Hepatic stellate cell (primary cell): ENCODE results near the gene PPP1R26.

Source experiments
- DNase-seq: peaks from one replicate; pipeline ENCODE4 v3.0.0; 2011; ENCODE audit warnings: low spot score

Gene PPP1R26

DNA sequence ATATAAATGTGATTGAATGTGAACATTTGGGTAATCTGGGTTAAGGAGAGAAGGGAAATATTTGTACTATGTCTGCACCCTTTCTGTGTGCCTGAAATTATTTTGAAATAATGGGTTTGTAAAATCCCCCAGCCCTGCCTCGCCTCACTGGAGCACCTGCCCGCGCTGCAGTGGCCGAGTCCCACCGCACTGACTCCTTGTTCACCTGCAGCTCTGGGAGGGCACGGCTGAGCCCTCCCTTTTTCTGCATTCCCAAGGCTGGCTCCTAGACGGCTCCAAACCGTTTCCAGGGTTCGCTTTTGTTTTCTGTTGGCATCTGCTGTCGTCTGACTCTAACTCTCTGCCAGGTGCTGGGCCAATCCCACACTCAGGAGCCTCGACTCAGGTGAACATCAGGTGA lies 17.6 kb upstream of the PPP1R26 start:
- DNase-seq, result no peak

DNA sequence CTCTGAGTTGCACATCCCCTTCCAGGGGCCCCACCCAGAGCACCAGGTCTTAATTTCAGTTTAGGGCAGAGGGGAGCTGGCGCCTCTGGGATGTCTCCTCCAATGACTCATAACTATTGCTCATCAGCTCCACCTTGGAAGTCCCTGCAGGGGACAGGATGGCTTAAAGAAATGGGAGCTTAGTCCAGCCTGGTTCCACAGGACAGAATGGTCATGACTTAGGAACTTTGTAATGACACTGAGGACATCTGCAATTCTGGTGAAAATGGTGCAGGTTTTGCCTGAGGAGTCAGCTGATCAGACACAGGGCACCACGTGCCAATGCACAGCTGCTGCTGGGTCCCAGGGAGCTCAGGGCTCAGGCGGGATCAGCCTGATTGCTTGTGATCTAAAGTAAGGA lies 16.4 kb upstream of the PPP1R26 start:
- peak; percentile 81 for DNase-seq

GRCh38 chr9:135464181-135464580 lies 15.4 kb upstream of the PPP1R26 start:
- no peak for DNase-seq

DNA sequence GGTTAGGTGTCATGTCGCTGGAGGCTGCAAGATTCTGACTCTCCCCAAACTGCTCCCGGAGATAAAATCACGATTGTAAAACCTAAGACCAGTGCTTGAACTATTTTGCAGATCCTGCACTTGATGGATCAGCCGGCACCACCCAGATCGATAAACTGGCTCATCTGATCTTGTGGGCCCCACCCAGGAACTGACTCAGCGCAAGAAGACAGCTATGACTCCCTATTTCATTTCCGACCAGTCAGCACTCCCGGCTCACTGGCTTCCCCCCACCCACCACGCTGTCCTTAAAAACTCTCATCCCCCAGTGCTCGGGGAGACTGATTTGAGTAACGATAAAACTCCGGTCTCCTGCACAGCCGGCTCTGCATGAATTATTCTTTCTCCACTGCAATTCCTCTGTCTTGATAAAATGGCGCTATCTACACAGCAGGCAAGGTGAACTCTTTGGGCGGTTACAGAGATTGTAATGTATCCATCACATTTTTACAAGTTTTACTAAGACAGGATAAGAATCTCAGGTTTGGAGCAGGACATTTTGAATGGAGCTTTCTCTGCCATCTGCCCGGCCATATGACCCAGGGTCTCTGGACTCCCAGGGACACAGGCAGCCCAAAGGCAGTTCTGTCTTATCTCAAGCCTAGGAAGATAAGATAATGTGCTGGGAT lies 10.6 kb upstream of the PPP1R26 start:
- no peak for DNase-seq

- DNase-seq, result no peak
Measured at GRCh38 chr9:135471791-135472640, 7.6 kb upstream of the PPP1R26 start.

DNA sequence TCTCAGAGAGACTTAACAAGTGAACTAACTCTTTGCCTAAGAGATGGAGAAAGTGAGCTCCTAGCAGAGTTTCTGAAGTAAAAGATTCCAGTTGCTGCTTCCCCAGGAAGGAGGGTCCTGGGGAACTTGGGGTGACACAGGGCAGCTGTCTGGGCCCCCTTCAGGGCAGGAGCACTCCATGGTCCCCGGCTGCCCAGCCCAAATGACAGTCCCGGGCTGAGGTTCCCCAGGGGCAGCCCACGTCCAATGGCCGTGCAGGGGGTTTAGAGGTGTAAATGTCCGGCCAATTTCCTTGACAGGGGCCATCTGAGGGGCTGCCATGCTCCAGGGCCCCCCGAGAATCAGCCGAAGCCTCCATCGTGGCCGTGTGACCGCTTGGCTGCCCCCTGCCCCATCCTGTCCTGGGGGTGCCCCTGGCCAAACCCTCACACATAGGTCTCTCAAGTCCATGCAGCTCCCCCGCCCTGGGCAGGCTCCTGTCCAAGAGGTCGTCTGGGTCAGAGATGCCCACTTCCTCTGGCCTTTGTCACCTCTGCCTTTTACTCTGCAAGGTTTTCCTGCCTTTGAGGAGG lies 5.5 kb upstream of the PPP1R26 start:
- no peak for DNase-seq

- DNase-seq, result no peak
Measured at GRCh38 chr9:135474915-135475314, 4.7 kb upstream of the PPP1R26 start.

GRCh38 chr9:135476561-135477355 lies 2.8 kb upstream of the PPP1R26 start:
- no peak for DNase-seq

GRCh38 chr9:135478191-135478590 lies 1.4 kb upstream of the PPP1R26 start:
- no peak for DNase-seq

- peak; percentile 50 for DNase-seq
Measured at GRCh38 chr9:135478829-135479468, 633 bp upstream of the PPP1R26 start.

GRCh38 chr9:135480071-135480939 lies 723 bp downstream of the PPP1R26 start:
- DNase-seq, result peak; percentile 71

DNA sequence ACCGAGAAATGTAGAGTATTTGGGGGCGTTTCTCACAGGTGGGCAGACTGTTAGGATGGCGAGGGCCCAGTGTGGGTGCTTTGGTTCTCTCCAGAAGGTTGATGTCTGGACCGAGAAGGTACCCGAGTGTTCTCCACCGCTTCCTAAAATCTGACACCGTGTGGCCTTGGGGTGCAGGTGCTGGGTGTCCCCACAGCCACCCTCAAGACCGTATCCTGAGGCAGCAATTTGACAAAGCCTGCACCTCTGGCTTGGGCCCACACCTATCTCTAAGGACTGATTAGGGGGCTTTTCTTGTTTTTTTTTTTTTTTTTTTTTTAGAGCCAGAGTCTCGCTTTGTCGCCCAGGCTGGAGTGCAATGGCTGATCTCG lies 1.3 kb downstream of the PPP1R26 start:
- no peak for DNase-seq

DNA sequence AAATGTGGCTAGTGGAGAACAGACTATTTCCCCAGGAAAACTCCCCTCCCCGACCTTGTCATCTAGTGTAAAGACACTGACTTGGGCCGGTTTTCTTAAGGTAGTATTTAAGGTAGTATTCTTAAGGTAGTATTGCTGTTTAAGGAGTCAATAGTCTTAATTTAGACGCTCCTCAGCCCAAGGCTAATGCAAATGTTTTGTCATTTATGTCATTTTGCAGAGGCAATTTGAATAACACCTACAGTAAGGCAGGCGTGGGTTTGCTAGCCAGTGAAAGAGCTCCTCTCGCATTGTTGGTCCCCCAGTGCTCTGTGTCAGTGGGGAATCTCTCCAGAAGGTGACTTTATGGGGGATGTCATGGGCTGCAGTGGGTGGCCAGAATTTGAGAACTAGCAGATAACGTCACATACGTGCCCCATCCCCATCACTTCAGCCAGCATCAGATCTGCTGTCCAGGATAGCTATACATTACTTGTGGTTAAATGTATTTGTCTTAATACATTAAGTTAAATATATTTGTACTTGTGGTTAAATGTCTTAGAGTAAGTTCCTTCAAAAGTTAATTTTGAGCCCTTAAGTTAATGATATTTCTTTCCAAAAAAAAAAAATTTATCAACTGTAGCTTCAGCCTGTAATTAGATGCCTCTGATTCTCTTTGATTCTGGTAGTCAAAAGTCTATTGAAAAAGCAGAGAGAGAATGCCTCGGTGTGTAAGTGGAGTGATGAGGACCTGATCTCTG lies 2.6 kb downstream of the PPP1R26 start:
- no peak for DNase-seq

GRCh38 chr9:135484460-135485277 lies 5.1 kb downstream of the PPP1R26 start:
- no peak for DNase-seq

GRCh38 chr9:135485385-135485784 lies 5.8 kb downstream of the PPP1R26 start:
- no peak for DNase-seq

GRCh38 chr9:135485832-135486231 lies 6.2 kb downstream of the PPP1R26 start:
- DNase-seq, result no peak

GRCh38 chr9:135486267-135487065 lies 6.9 kb downstream of the PPP1R26 start:
- DNase-seq, result no peak

DNA sequence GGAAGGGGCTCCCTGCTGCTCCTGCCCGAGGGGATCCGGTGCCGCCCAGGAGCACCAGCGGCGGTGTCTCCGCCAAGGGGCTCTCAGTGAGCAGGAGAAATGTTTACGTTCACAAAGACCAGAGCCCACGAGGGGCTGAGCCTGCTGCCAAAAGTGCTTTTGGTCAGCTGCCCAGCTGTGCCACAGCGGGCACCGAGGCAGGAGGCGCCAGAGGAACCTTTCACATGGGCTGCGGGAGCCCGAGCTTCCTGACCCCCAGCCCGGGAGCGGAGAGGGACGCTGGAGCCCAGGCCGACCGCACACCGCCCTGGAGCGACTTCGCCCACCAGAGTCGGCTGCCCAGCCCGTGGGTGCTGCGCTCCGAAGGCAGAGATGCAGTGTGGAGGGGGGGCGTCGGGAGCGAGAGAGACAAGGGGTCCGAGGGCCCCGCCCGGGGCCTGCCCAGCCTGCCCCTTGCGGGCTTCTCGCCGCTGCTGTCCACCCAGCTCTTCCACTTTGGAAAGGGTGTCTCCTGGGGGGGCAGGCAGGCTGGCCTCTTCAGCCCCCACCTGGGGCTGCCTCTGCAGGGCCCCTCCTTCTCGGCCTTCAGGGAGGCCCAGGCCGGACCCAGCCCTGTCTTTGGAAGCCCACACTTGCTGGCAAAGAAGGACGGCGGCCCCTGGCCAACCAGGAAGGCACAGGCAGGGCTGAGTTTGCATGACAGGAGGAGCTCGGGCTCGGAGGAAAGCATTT lies 7.9 kb downstream of the PPP1R26 start:
- no peak for DNase-seq
